ENCODE measurements around the gene DPH7. TPM values are rescaled to one million over a fixed set of nuclear protein-coding genes. Genes with fewer than 3 reads are reported as not detected.
A peak's percentile ranks its signal among the peaks of the same experiment; 100 is the strongest.

Gene DPH7
- total and polyA plus RNA-seq, 2 of the 8 experiments (the other 6 are each of a cell fraction or from before 2014, with no cell fraction given) = 44.6 to 45.5 TPM

DNA sequence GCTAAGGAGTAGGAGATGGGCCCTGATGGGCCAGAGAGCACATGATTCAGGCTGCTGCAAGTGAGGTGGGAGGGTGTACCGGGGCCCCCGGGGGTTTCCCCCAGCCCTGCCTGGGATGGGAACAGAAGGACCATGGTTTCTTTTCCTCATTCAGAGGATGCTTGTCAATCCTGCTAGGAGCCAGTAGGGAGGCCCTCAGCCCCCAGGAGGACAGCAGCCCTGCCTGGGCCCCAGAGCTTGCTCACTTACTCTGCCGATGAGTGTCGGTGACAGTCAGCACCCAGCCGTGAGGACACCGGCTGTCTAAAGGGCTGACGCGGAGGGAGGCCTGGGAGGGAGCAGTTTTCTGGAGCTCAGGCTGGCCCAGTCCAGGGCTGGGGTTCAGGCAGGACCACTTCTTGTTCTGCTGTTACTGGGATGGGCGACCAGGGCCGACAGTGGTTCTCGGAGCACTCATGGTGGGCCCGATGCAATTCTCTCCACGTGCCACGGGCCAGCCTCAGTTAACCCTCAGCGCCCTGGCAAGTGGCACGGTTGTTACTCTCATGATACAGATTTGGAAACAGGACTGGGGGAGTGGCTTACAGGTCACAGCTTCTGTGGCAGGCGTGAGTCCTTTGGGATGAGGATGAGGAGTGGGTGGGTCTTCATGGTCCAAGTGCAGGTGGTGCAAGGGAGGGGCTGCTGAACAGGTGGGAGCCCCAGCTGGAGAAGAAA lies 28.6 kb upstream of the DPH7 start:
- Histone ChIP-seq H2BK12ac (ENCODE audit: low read depth, low read length) (no peak overlapping the region), H2BK5ac (ENCODE audit: low read depth, low read length) (no peak overlapping the region; the same call in 1 of the 2 replicates), H2AK5ac (ENCODE audit: low read depth, low read length) (no peak overlapping the region; the same call in 1 of the 2 replicates), H4K8ac (ENCODE audit: extremely low read depth, insufficient read depth, low read length) (no peak overlapping the region), H2BK120ac (replicated peaks; ENCODE audit: low read depth, low read length) (no peak overlapping the region), H3K56ac (replicated peaks; ENCODE audit: insufficient read length, low read depth, low read length) (no peak overlapping the region), H3K23ac (ENCODE audit: insufficient read length) (no peak overlapping the region), H3K27ac (ENCODE audit: low read depth, low read length) (no peak overlapping the region), H3K23me2 (ENCODE audit: low read depth, low read length) (peaks cover 4% of the 10 kb centered on the region; the same call in 1 of the 2 replicates), H3K36me3 (ENCODE audit: control insufficient read depth in 2 of 4, insufficient read depth in 4 of 4, low read length in 3 of 4) (no peaks in the 10 kb centered on the region), H3K14ac (ENCODE audit: insufficient read length) (no peak overlapping the region), H4K5ac (ENCODE audit: insufficient read length, low read depth, low read length) (no peak overlapping the region), H3K9me3 (ENCODE audit: insufficient read depth in 2 of 2, low read depth in 1 of 2, low read length in 1 of 2) (no peaks in the 10 kb centered on the region), H3K9ac (replicated peaks in 1 of 4; ENCODE audit: extremely low read depth in 1 of 4, low read depth in 3 of 4, low read length in 3 of 4) (no peak overlapping the region), H3K4me1 (replicated peaks in 1 of 4; ENCODE audit: control insufficient read depth in 3 of 4, insufficient read depth in 4 of 4, low read length in 3 of 4) (peaks cover 0 to 22% (median 12%) of the 10 kb centered on the region in 4 experiments; a peak in 6 of 7 replicates), H3K79me2 (ENCODE audit: control insufficient read depth in 1 of 2, insufficient read depth in 2 of 2, low read length in 2 of 2) (peaks cover 0 to 7% of the 10 kb centered on the region in 2 experiments; a peak in 1 of 4 replicates), H2BK20ac (ENCODE audit: low read length) (no peak overlapping the region), H3K4me3 (ENCODE audit: extremely low read depth in 1 of 4, insufficient read depth in 2 of 4, low read depth in 3 of 4, low read length in 4 of 4) (peak overlapping the region in 1 of 4 experiments; percentile 84; a peak in 1 of 8 replicates), H2BK15ac (ENCODE audit: low read length) (no peak overlapping the region; the same call in 1 of the 2 replicates), H2AFZ (ENCODE audit: low read length) (no peak overlapping the region), H3K27me3 (replicated peaks in 1 of 4; ENCODE audit: control insufficient read depth in 3 of 4, extremely low read depth in 1 of 4, insufficient read depth in 3 of 4, low read length in 3 of 4) (peaks cover 0 to 9% (median 2%) of the 10 kb centered on the region in 4 experiments; a peak in 2 of 7 replicates), H3K79me1 (ENCODE audit: low read depth, low read length) (no peaks in the 10 kb centered on the region), H4K20me1 (replicated peaks in 1 of 2; ENCODE audit: control insufficient read depth in 1 of 2, insufficient read depth in 2 of 2, low read length in 2 of 2) (peaks cover 9 to 21% of the 10 kb centered on the region in 2 experiments), H3K4ac (replicated peaks; ENCODE audit: insufficient read length, low read depth, low read length) (no peak overlapping the region), H3K18ac (ENCODE audit: extremely low read depth, low read length) (no peak overlapping the region), H4K91ac (replicated peaks; ENCODE audit: insufficient read length, low read length) (no peak overlapping the region), H3K4me2 (ENCODE audit: insufficient read depth in 1 of 2, low read depth in 2 of 2, low read length in 2 of 2) (peak overlapping the region; percentile 42 to 78; a peak in 2 of 4 replicates)
- FAIRE-seq (no peak), DNase-seq (ENCODE audit: low read depth in 1 of 2, low spot score in 2 of 2) (no peak)
- 92% methylated on average over 14 of the region's 17 CpGs; no CpG with 5 or more reads in 1 of the 2 experiments for WGBS, 2 experiments (ENCODE audit: extremely low coverage in 1 of 2, insufficient coverage in 1 of 2, insufficient read length in 1 of 2, insufficient replicate concordance in 2 of 2, low coverage in 1 of 2, low lambda C conversion rate in 2 of 2, missing lambda C conversion rate in 1 of 2)
- ChIA-PET POLR2A (ENCODE audit: partially characterized antibody) (interaction anchor here (0.8 to 3.9 kb wide), 6 partner anchors 10 to 55 kb away, joined by 3 to 25 read pairs (median 4); partner anchors contain the start of gene EHMT1), CTCF (ENCODE audit: partially characterized antibody) (interaction anchor here (0.7 to 3.5 kb wide), 6 partner anchors 10 to 64 kb away, joined by 3 to 20 read pairs (median 4); partner anchors contain the start of gene EHMT1)
- TF ChIP-seq EZH2 (IDR thresholded peaks at IDR 0.05; ENCODE audit: low read depth, low read length, severe bottlenecking) (no peak), CTBP2 (IDR thresholded peaks at IDR 0.05; ENCODE audit: borderline replicate concordance, insufficient read depth, insufficient read length, low read length) (no peak), TAF1 (IDR thresholded peaks at IDR 0.05; ENCODE audit: low read depth, low read length) (no peak), SP4 (IDR thresholded peaks at IDR 0.05; ENCODE audit: low read length) (no peak), ZNF274 (IDR thresholded peaks at IDR 0.05; ENCODE audit: borderline replicate concordance, extremely low read depth, low read length) (no peak), SRF (IDR thresholded peaks at IDR 0.05; ENCODE audit: low read depth, low read length) (no peak), JUN (IDR thresholded peaks at IDR 0.05; ENCODE audit: low read depth, low read length) (no peak), RFX5 (IDR thresholded peaks at IDR 0.05; ENCODE audit: borderline replicate concordance, low read depth, low read length) (no peak), RBBP5 (IDR thresholded peaks at IDR 0.05; ENCODE audit: borderline replicate concordance, low read depth, low read length) (no peak), SP2 (IDR thresholded peaks at IDR 0.05; ENCODE audit: low read length) (no peak)
